GM18519 (cell line): Measurements from ENCODE around the gene BIRC5.

Source experiments
- ATAC-seq: cut with Tn5 transposase; IDR thresholded peaks from one replicate; pipeline ENCODE4 v1.9.1; 2021; ENCODE audit warnings: mild to moderate bottlenecking, moderate library complexity; ENCODE audit not compliant: unreplicated experiment, low FRiP score

Gene BIRC5

GRCh38 chr17:78271419-78272170 lies 57.5 kb downstream of the BIRC5 start:
- ATAC-seq = no peak

GRCh38 chr17:78272181-78272913 lies 58.3 kb downstream of the BIRC5 start:
- no peak for ATAC-seq

DNA sequence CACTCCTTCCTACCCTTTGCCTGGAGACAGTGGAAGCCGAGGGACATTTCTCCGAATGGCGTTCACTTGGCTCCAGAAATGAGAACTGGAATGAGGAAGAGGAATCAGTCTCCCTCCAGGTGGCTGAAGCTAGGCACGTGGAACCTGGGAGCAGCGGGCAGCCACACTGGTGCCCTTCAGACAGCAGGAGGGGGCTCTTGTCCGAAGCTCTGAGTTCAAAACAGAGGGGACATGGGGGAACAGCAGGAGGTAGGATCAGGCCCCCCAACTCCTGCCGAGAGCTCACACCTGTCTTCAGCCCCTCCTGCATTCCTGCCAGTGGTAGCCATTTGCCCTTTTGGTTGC lies 58.8 kb downstream of the BIRC5 start:
- no peak for ATAC-seq

DNA sequence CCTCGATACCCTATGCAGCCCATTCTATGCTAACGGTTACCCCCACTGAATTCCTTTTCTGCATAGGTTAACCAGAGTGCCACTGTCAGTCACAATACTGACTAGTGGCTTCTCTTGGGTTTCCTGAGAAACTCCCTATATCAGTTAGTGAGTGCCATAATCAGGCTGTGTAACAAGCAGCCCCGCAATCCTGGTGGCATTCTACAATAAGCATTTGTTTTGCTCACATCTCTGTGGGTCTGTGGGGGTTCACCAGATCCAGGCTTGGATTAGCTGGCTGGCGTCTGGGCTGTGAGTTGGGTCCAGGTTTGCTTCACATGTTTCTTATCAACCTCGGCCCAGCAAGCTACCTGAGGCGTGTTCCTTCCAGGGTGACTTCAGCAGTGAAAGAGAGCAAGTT lies 59.8 kb downstream of the BIRC5 start:
- ATAC-seq = no peak
